ENCODE measurements around the gene VWA3A. TPM values are rescaled to one million over a fixed set of nuclear protein-coding genes. Genes with fewer than 3 reads are reported as not detected.

The VWA3A gene
- total and polyA plus RNA-seq, 2 of the 8 experiments (the other 6 are each of a cell fraction or from before 2014, with no cell fraction given), result 0.05 TPM; not detected in 1

GRCh38 chr16:22195695-22196558 is 103.6 kb downstream of the VWA3A start (continued):
- TF ChIP-seq CTCF (IDR thresholded peaks at IDR 0.05; ENCODE audit: control extremely low read depth in 1 of 3, insufficient read depth in 1 of 3, low read depth in 1 of 3, low read length in 3 of 3) (peak; percentile 54 to 61 (median 56)), ASH2L (IDR thresholded peaks at IDR 0.05; ENCODE audit: low read length) (peak; percentile 94), TEAD4 (IDR thresholded peaks at IDR 0.05; ENCODE audit: low read depth, low read length) (peak; percentile 72), GABPA (IDR thresholded peaks at IDR 0.05; ENCODE audit: borderline replicate concordance, insufficient read depth, low read length) (no peak), ATF2 (IDR thresholded peaks at IDR 0.05; ENCODE audit: low read length) (0 out of 2 replicates have a peak, but pooled peaks have one; percentile 80), TBP (IDR thresholded peaks at IDR 0.05; ENCODE audit: low read depth, low read length) (peak; percentile 100), BCL11A (IDR thresholded peaks at IDR 0.05; ENCODE audit: low read depth in 2 of 2, low read length in 2 of 2) (no peak), POU5F1 (IDR thresholded peaks at IDR 0.05; ENCODE audit: low read depth, low read length) (no peak), SIN3A (conservative IDR thresholded peaks at IDR 0.05 in 1 of 2, IDR thresholded peaks at IDR 0.05 in 1 of 2; ENCODE audit: low read depth in 1 of 2, low read length in 2 of 2) (0 out of 4 replicates have a peak, but pooled peaks of 1 of the 2 experiments have one; percentile 55), CHD1 (IDR thresholded peaks at IDR 0.05; ENCODE audit: low read depth, low read length) (no peak), RAD21 (IDR thresholded peaks at IDR 0.05 in 1 of 2, conservative IDR thresholded peaks at IDR 0.05 in 1 of 2; ENCODE audit: low read depth in 2 of 2, low read length in 2 of 2) (peak; percentile 38 to 68; a peak in 3 of 4 replicates), CHD2 (IDR thresholded peaks at IDR 0.05; ENCODE audit: low read length) (peak; percentile 46; the same call in 1 of the 2 replicates), NRF1 (IDR thresholded peaks at IDR 0.05; ENCODE audit: low read depth, low read length) (peak; percentile 57; the same call in 1 of the 2 replicates), KDM4A (IDR thresholded peaks at IDR 0.05; ENCODE audit: low read depth, low read length, severe bottlenecking) (peak; percentile 54)

Measured in H1 (cell line).